ENCODE measurements around the gene KRTAP12-1.
"Not testable (repeated sequence)": the region's sequence is repeated elsewhere in the genome, so short reads cannot be mapped to it uniquely, and the experiment has no call there.

The KRTAP12-1 gene

DNA sequence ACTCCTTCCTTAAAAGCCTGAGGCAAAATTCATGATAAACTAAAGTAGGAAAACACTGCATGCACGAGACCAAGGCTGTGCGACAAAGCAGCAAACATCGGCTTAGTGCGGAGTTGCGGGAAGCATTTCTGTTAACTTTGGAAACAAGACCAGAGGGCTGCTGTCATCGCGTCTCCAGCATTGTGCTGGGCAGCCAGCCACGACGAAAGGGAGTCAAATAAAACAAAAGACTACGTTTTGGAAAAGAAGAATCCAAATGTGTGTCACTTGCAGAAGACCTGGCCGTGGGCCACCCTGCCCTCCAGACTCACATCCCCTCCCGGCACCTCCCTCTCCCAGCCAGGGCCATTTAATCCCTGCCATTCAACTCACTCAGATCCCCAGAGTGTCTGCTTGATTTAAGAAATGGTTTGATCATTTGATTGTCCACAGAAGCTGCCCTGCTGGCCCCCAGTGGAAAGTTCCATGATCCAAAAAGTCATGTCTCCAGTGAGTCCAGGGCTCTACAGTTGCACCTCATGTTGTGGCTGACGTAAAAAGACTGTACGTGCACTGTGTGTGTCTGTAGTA is 38.1 kb downstream of the KRTAP12-1 start:
- no peak for DNase-seq

GRCh38 chr21:44640761-44641160 is 41.2 kb downstream of the KRTAP12-1 start:
- DNase-seq, result no peak

- DNase-seq, result no peak
Measured at GRCh38 chr21:44639331-44639655, 42.7 kb downstream of the KRTAP12-1 start.

- not testable (repeated sequence) for DNase-seq
Measured at GRCh38 chr21:44638506-44639330, 43.2 kb downstream of the KRTAP12-1 start.

- not testable (repeated sequence) for DNase-seq
Measured at GRCh38 chr21:44637851-44638348, 44.1 kb downstream of the KRTAP12-1 start.

DNA sequence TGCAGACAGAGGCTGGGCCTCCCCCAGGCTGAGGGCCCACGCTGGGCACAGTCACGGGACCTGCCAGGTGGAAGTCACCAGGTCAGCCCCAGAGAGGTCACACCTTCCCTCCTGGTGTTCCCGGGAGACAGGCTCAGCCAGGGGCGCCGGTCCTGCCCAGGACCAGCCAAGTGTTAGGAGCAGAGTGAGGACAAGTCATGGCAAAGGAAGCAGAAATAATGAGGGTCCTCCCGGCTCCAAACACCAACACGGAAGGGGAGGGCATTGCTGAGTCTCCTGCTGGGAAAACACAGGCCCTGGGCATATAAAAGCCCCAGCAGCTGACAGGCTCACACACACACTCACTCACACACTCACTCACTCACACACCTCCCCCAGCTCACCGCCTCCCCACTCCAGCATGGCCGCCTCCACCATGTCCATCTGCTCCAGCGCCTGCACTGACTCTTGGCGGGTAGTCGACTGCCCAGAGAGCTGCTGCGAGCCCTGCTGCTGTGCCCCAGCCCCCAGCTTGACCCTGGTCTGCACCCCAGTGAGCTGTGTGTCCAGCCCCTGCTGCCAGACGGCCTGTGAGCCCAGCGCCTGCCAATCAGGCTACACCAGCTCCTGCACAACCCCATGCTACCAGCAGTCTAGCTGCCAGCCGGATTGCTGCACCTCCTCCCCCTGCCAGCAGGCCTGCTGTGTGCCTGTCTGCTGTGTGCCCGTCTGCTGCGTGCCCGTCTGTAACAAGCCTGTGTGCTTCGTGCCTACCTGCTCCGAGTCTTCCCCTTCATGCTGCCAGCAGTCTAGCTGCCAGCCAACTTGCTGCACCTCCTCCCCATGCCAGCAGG is 44.7 kb downstream of the KRTAP12-1 start, which contains the start of gene KRTAP10-10:
KRTAP10-10 (plus strand) TSS at position 339 of the 833 bp plus-strand sequence; CDS start at position 401, 62 bp downstream.
- DNase-seq, result no peak

- no peak for DNase-seq
Measured at GRCh38 chr21:44636209-44637017, 45.5 kb downstream of the KRTAP12-1 start.

- no peak for DNase-seq
Measured at GRCh38 chr21:44632067-44632466, 49.9 kb downstream of the KRTAP12-1 start.

Measured in RPMI8226 (cell line).